Measurements from ENCODE around the gene KCTD17.

Gene KCTD17

GRCh38 chr22:37021710-37022482 is 29.6 kb upstream of the KCTD17 start:
- FAIRE-seq, result no peak

GRCh38 chr22:37022483-37023337 is 28.8 kb upstream of the KCTD17 start:
- no peak for FAIRE-seq

DNA sequence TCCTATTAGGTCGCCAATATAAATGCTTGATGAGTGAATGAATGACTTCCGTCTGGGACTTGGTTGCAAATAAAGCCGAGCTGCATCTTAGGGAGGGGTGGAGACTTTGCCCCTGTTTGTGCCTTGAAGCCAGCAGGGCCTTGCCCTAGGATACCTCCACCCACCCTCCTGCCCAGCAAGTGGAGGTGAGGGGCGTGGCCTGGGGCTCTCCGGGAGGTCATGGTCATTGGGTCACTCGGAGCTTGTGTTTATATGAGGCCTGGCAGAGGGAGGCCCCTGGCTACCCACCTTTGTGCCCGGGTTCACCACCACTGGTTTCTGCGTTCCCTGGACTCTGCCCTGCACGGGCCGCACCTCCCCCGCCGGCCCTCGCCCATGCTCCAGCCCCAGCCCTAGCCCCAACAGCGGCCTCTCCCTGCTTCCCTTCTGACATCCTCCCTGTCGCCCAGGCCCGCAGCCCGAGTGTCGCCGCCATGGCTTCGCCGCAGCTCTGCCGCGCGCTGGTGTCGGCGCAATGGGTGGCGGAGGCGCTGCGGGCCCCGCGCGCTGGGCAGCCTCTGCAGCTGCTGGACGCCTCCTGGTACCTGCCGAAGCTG is 27.7 kb upstream of the KCTD17 start:
- FAIRE-seq, result no peak

GRCh38 chr22:37024339-37025157 is 27.0 kb upstream of the KCTD17 start:
- FAIRE-seq, result no peak

- no peak for FAIRE-seq
Measured at GRCh38 chr22:37025500-37026070, 26.0 kb upstream of the KCTD17 start.

- FAIRE-seq, result no peak
Measured at GRCh38 chr22:37026325-37026724, 25.2 kb upstream of the KCTD17 start.

DNA sequence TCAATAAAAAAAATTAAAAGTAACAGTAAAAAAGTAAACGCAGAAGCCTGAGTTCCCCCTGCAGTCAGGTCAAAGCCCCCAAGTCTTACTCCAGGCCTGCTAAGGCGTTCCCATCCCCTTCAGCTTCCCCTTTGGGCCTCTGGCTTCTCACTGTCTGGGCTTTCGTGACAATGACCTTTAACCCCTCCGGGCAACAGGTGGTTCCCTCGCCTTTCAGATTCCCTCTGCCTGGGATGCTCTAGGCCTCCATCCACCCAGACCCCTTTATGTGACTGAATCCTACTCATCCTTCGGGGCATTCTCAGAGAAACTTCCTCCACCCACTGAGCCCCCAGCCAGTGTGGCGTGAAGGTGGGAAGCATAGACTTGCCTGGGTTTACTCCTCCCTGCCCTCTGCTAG is 24.0 kb upstream of the KCTD17 start:
- no peak for FAIRE-seq

DNA sequence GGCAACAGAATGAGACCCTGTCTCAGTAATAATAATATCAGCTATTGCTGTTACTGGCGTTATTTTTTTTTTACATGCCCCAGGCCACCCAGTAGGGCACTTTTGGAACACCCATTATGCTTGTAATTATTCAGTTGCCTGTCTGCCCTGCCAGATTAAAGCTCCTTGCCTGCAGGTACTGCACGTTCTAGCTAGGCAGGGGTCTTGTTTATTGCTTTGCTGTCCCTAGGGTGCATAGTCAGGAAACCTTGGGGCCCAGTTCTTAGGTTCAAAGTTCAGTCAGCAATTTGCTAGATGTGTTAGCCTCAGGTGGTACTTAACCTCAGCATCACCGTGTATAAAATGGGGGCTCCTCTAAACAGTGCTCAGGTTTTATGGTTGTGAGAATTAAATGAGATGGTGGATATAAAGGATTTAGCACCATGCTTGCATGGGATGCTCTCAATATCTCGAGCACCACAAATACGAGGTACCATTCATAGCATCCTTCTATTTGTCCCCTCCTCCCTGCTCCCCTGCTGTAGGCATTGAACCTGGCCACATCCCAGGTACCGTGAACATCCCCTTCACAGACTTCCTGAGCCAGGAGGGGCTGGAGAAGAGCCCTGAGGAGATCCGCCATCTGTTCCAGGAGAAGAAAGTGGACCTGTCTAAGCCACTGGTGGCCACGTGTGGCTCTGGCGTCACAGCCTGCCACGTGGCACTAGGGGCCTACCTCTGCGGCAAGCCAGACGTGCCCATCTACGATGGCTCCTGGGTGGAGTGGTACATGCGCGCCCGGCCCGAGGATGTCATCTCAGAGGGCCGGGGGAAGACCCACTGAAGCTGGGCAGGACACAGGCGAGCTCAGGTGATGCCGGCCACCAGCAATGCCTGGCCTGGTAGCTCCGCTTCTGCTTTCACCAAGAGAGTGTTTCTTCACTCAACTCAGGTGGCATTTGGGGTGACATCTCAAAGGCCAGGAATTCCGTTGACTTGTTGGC is 22.6 kb upstream of the KCTD17 start:
- no peak for FAIRE-seq

GRCh38 chr22:37030560-37031281 is 20.8 kb upstream of the KCTD17 start:
- FAIRE-seq, result no peak

- no peak for FAIRE-seq
Measured at GRCh38 chr22:37032134-37032534, 19.4 kb upstream of the KCTD17 start.

DNA sequence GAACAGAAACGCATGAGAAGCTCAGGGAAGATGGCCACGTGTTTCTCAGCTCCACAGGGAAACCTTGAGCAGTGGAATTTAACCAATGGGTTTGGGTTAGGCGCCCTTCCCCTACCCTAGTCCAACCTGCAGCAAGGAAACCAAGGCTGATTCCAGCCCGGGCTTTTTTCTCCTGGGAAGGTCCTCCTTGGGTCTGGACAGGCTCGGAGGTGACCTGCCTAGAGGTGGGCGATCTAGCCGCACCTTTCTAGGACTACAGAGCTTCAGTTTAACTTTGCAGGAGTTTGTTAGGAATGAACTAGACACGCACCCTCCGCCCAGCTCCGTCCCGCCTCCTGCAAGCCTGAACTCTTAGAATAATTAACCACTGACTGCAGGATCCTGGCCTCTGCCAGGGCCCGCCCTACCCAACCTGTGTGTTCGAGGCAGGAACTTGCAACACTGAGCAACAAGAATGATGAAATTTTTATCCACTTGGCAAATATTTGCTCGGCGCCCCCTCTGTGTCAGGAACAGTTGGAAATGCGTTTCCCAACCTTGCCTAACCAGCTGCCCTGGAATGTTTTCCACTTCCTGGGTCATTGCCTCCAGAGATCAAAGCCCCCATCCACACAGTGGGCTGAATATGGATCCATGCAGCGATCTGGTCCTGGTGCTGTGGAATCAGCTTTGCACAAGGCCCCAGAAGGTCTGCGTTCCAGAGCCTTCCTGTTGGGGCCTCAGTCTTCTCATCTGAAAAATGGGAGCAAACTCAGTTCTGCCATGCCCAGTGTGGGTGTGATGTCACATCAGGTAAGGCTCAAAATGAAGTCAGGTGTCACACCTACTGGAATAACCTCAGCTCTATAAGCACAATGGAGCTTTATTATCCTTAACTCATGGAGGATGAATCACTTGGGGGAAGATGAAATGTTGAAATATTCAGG is 18.7 kb upstream of the KCTD17 start:
- FAIRE-seq, result no peak

GRCh38 chr22:37033605-37034430 is 17.7 kb upstream of the KCTD17 start:
- FAIRE-seq, result no peak

- no peak for FAIRE-seq
Measured at GRCh38 chr22:37036655-37037377, 14.7 kb upstream of the KCTD17 start.

- FAIRE-seq, result no peak
Measured at GRCh38 chr22:37037669-37038068, 13.9 kb upstream of the KCTD17 start.

- FAIRE-seq, result no peak
Measured at GRCh38 chr22:37039466-37039865, 12.1 kb upstream of the KCTD17 start.

DNA sequence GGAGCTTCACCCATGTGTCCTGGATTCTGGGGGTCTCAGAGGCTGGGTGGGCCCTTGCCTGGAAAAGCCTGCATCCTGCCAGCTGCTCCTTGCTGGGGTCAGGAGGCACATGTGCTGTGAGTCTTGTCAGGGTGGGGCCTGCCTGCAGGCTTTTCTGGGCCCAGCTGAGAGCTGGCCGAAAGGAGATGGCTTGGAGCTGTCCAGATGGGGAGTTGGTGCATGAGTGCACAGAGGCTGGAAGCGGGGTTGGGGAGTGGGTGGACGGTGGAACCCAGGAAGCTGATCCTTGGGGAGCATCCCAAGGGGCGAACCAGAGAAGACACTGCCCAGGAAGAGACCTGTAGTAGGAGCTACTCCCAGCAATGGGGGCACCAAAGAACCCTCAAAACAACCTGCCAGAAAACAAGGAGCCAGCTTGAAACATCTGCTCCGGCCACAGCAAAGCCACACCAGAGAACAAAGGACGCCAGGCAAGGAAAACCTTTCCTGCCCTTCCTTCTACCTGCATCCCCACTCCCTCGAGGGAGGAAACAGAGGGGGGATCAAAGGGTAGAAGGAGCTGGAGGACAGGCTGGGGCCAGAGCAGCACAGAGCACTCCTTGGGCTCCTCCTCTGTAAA is 8.2 kb upstream of the KCTD17 start:
- FAIRE-seq, result no peak

- FAIRE-seq, result no peak
Measured at GRCh38 chr22:37043828-37044538, 7.6 kb upstream of the KCTD17 start.
